Panc1 (cell line): Measurements from ENCODE around the gene PPP2R2B. TPM values are rescaled to one million over a fixed set of nuclear protein-coding genes. Genes with fewer than 3 reads are reported as not detected.

ENCODE experiments used
- ATAC-seq: fragments of 200-7000 bp; cut with Tn5 transposase; 2 replicates; pipeline ENCODE4 v1.9.1; 2020; ENCODE audit warnings: mild to moderate bottlenecking, moderate library complexity
- BruUV-seq: library from RNA; stranded (reverse); fragments of 400-500 nt; replicated peaks from 2 replicates; lab custom pipeline; 2021; lab: Mats Ljungman, UMichigan
- CTCF ChIA-PET: fragments of 300-600 bp; sonication (Branson Sonifier 250); formaldehyde crosslinking; loops from one replicate; lab custom pipeline; 2022; ENCODE audit warnings: antibody characterized with exemption; lab: Charles Lee
- POLR2A ChIA-PET: fragments of 300-600 bp; sonication (Branson Sonifier 250); formaldehyde crosslinking; loops from one replicate; lab custom pipeline; 2022; ENCODE audit warnings: antibody characterized with exemption; lab: Charles Lee
- DNase-seq: peaks from one replicate; pipeline ENCODE4 v3.0.0-alpha.2; 2010; ENCODE audit warnings: low read depth, low spot score
- H3K27ac ChIP-seq: 2 replicates; pipeline ENCODE4 v1.5.1; 2011; ENCODE audit warnings: mild to moderate bottlenecking, low read length, inconsistent platforms
- H3K27me3 ChIP-seq: fragments of 200-500 bp; sonication (Bioruptor generic); 2 replicates; pipeline ENCODE4 v1.6.0; 2014; ENCODE audit warnings: low read length, inconsistent platforms; ENCODE audit not compliant: control insufficient read depth, insufficient read depth
- H3K36me3 ChIP-seq: fragments of 200-500 bp; sonication (Bioruptor generic); 2 replicates; pipeline ENCODE4 v1.5.1; 2014; ENCODE audit warnings: inconsistent platforms, mild to moderate bottlenecking, low read length, moderate library complexity; ENCODE audit not compliant: control insufficient read depth, insufficient read depth
- H3K4me1 ChIP-seq: 2 replicates; pipeline ENCODE4 v1.5.1; 2011; ENCODE audit warnings: inconsistent platforms, mild to moderate bottlenecking, low read length, moderate library complexity; ENCODE audit not compliant: control insufficient read depth, insufficient read depth
- H3K4me3 ChIP-seq, 2 experiments: 2 replicates each; pipeline ENCODE4 v1.5.1; 2011 to 2012; ENCODE audit warnings: low read depth in 2 of 2, low read length in 2 of 2, mild to moderate bottlenecking in 2 of 2, inconsistent platforms in 1 of 2, moderate library complexity in 1 of 2
- H3K9me3 ChIP-seq: fragments of 200-500 bp; sonication (Bioruptor generic); 2 replicates; pipeline ENCODE4 v1.5.1; 2014; ENCODE audit warnings: low read depth, mild to moderate bottlenecking, inconsistent platforms, low read length, moderate library complexity; ENCODE audit not compliant: control insufficient read depth, insufficient read depth
- POLR2AphosphoS5 ChIP-seq: IDR thresholded peaks from 2 replicates; pipeline ENCODE4 v1.6.1; 2012; ENCODE audit warnings: mild to moderate bottlenecking, low read depth, low read length, moderate library complexity
- SIN3A ChIP-seq: IDR thresholded peaks from 2 replicates; pipeline ENCODE4 v1.6.1; 2012; ENCODE audit warnings: low read depth, mild to moderate bottlenecking, low read length, moderate library complexity, borderline replicate concordance; ENCODE audit not compliant: insufficient read depth
- TCF7L2 ChIP-seq: IDR thresholded peaks from 2 replicates; pipeline ENCODE4 v1.6.1; 2011; ENCODE audit warnings: mild to moderate bottlenecking, low read depth, low read length, inconsistent platforms
- in situ Hi-C: cut with HindIII; loops from 2 replicates; pipeline ENCODE4 v1.10.0; 2016; ENCODE audit warnings: low sequenced_read_pairs, low pct_unique_long_range_greater_than_20kb
- intact Hi-C: fragments of 100-400 bp; cut with micrococcal nuclease; formaldehyde crosslinking; loops from one replicate; pipeline ENCODE4 v1.10.0; 2022; ENCODE audit not compliant: unreplicated experiment
- total RNA-seq: library from RNA; stranded (reverse); gene quantifications from one replicate; pipeline ENCODE4 v1.2.1, GENCODE V29; 2021; ENCODE audit not compliant: unreplicated experiment
- TF ChIP-seq, protein P1 (sequence below): fragments of 450-650 bp; IDR thresholded peaks from 2 replicates; pipeline ENCODE4 v1.5.1; 2017; ENCODE audit warnings: mild to moderate bottlenecking
- TF ChIP-seq, protein P2 (sequence below), 2 experiments: IDR thresholded peaks; 2 replicates each; pipeline ENCODE4 v1.6.1; 2011 to 2012; ENCODE audit warnings: low read depth in 2 of 2, control low read depth in 1 of 2, low read length in 1 of 2, mild to moderate bottlenecking in 1 of 2, moderate library complexity in 1 of 2; ENCODE audit not compliant: insufficient read depth in 1 of 2

Gene PPP2R2B
- total RNA-seq, 1 experiment from 2014 or later: 8.8 TPM

DNA sequence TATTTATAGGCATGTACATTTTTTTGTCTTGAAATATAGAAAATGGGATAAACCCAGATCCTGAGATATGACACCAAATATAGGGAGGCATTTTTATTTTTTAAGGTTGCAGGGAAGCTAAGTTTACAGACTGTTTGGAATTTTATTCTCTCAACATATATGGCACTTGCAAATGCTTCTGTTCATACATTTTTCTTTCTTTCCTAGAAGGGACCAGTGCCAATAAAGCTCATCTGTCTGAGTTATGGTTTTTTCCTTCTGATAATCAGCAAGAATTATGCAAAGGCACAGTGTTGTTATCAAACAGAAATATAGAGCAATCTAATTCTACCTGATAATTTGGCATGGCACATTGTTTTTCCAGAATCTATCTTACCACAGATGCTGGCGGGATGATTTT, 205.7 kb downstream of the PPP2R2B start:
- ChIA-PET POLR2A (no interaction called here), CTCF (no interaction called here)
- Histone ChIP-seq H3K27me3 (peaks cover 2% of the 10 kb centered on the region; the same call in 1 of the 2 replicates), H3K27ac (no peak overlapping the region), H3K4me3 (no peak overlapping the region), H3K4me1 (no peaks in the 10 kb centered on the region), H3K36me3 (no peaks in the 10 kb centered on the region), H3K9me3 (no peaks in the 10 kb centered on the region)
- BruUV-seq: no TSS peak
- TF ChIP-seq SIN3A (no peak), POLR2AphosphoS5 (no peak), TCF7L2 (no peak)
- TF ChIP-seq, protein P1, sequence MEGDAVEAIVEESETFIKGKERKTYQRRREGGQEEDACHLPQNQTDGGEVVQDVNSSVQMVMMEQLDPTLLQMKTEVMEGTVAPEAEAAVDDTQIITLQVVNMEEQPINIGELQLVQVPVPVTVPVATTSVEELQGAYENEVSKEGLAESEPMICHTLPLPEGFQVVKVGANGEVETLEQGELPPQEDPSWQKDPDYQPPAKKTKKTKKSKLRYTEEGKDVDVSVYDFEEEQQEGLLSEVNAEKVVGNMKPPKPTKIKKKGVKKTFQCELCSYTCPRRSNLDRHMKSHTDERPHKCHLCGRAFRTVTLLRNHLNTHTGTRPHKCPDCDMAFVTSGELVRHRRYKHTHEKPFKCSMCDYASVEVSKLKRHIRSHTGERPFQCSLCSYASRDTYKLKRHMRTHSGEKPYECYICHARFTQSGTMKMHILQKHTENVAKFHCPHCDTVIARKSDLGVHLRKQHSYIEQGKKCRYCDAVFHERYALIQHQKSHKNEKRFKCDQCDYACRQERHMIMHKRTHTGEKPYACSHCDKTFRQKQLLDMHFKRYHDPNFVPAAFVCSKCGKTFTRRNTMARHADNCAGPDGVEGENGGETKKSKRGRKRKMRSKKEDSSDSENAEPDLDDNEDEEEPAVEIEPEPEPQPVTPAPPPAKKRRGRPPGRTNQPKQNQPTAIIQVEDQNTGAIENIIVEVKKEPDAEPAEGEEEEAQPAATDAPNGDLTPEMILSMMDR: no peak
- TF ChIP-seq, protein P2, sequence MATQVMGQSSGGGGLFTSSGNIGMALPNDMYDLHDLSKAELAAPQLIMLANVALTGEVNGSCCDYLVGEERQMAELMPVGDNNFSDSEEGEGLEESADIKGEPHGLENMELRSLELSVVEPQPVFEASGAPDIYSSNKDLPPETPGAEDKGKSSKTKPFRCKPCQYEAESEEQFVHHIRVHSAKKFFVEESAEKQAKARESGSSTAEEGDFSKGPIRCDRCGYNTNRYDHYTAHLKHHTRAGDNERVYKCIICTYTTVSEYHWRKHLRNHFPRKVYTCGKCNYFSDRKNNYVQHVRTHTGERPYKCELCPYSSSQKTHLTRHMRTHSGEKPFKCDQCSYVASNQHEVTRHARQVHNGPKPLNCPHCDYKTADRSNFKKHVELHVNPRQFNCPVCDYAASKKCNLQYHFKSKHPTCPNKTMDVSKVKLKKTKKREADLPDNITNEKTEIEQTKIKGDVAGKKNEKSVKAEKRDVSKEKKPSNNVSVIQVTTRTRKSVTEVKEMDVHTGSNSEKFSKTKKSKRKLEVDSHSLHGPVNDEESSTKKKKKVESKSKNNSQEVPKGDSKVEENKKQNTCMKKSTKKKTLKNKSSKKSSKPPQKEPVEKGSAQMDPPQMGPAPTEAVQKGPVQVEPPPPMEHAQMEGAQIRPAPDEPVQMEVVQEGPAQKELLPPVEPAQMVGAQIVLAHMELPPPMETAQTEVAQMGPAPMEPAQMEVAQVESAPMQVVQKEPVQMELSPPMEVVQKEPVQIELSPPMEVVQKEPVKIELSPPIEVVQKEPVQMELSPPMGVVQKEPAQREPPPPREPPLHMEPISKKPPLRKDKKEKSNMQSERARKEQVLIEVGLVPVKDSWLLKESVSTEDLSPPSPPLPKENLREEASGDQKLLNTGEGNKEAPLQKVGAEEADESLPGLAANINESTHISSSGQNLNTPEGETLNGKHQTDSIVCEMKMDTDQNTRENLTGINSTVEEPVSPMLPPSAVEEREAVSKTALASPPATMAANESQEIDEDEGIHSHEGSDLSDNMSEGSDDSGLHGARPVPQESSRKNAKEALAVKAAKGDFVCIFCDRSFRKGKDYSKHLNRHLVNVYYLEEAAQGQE (IDR thresholded peaks at IDR 0.05; ENCODE audit: insufficient read depth in 1 of 2, low read depth in 2 of 2, low read length in 1 of 2): no peak
- in situ Hi-C loops (no loop called here), intact Hi-C loops (no loop called here)
- DNase-seq (no peak), ATAC-seq (no peak)

DNA sequence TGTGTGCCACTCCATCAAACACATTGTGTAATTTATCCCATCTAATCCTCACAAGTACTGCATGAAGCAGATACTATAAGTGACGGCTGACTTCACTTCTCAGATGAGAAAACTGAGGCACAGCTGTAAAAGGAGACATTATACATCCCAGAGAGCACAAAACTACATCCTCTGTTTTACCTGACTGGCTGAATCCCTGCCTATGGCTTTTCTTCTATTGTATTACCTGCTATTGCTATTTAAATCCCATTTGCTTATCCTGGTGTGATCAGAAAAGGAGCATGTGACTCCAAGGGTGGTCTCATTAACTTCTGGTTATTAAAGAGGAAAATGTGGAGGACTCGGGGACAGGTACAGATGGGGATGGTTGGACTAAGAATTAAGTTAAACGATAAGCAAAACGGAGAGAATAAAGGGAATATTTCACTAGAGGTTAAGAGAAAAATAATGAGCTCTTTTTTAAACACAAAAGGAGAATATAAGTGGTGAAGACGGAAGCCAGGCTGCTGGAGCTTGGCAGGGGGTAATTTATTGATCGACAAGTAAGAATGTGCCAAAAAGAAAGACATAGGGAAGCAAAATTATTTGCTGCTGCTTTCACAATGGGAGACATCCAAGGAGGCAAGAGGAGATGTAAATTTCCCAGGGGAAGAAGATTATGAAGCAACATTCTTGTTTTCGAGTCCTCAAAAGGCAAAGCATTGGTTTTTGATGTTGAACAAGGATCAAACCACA, 206.8 kb downstream of the PPP2R2B start:
- Histone ChIP-seq H3K4me3 (no peak overlapping the region), H3K36me3 (no peaks in the 10 kb centered on the region), H3K27ac (no peak overlapping the region), H3K4me1 (no peaks in the 10 kb centered on the region), H3K27me3 (peaks cover 2% of the 10 kb centered on the region; the same call in 1 of the 2 replicates), H3K9me3 (no peaks in the 10 kb centered on the region)
- DNase-seq: no peak
- TF ChIP-seq, protein P1: no peak
- ATAC-seq: no peak
- POLR2A ChIA-PET: interaction anchor here (0.6 to 0.9 kb wide), 3 partner anchors 12 to 523 kb away, joined by 4 to 5 read pairs (median 4); no protein-coding TSS in a partner anchor
- in situ Hi-C loops: no loop called here
- BruUV-seq: no TSS peak
- intact Hi-C loops: no loop called here
- CTCF ChIA-PET: no interaction called here
